ENCODE measurements around the gene ADCY2.

DNA sequence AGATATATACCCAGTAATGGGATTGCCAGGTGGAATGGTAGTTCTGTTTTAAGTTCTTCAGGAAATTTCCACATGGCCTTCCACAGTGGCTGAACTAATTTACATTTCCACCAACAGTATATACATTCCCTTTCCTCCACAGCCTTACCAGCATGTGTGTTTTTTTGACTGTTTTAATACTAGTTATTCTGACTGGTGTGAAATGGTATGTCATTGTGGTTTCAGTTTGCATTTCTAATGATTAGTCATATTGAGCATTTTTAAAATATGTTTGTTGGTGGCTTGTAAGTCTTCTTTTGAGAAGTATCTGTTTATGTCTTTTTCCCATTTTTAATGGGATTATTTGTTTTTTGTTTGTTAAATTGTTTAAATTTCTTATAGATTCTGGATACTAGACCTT, 246.1 kb downstream of the ADCY2 start:
- TF ChIP-seq EZH2phosphoT487 (IDR thresholded peaks at IDR 0.05; ENCODE audit: low read depth) = no peak
- TF ChIP-seq, protein P1, sequence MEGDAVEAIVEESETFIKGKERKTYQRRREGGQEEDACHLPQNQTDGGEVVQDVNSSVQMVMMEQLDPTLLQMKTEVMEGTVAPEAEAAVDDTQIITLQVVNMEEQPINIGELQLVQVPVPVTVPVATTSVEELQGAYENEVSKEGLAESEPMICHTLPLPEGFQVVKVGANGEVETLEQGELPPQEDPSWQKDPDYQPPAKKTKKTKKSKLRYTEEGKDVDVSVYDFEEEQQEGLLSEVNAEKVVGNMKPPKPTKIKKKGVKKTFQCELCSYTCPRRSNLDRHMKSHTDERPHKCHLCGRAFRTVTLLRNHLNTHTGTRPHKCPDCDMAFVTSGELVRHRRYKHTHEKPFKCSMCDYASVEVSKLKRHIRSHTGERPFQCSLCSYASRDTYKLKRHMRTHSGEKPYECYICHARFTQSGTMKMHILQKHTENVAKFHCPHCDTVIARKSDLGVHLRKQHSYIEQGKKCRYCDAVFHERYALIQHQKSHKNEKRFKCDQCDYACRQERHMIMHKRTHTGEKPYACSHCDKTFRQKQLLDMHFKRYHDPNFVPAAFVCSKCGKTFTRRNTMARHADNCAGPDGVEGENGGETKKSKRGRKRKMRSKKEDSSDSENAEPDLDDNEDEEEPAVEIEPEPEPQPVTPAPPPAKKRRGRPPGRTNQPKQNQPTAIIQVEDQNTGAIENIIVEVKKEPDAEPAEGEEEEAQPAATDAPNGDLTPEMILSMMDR (IDR thresholded peaks at IDR 0.05; ENCODE audit: low read depth, low read length) = no peak

Data from OCI-LY3 (cell line).